Neural cell (in vitro differentiated cells): Measurements from ENCODE around the gene CENPS. TPM values are rescaled to one million over a fixed set of nuclear protein-coding genes. Genes with fewer than 3 reads are reported as not detected.

Experiments
- H2AFZ ChIP-seq: fragments of 200-600, 300-800 bp; sonication (generic), shearing (Covaris generic); 2 replicates; pipeline ENCODE4 v1.6.0; 2014; ENCODE audit warnings: low read depth, mild to moderate bottlenecking, antibody characterized with exemption, low read length, moderate library complexity
- H3F3A ChIP-seq: fragments of 200-600 bp; shearing (Covaris generic); 2 replicates; pipeline ENCODE4 v1.6.1; 2016; ENCODE audit warnings: mild to moderate bottlenecking, moderate library complexity, mixed read lengths, antibody characterized with exemption, low read length; ENCODE audit not compliant: insufficient read depth, poor library complexity, severe bottlenecking
- H3K27ac ChIP-seq: fragments of 200-600, 300-800 bp; sonication (generic), shearing (Covaris generic); 2 replicates; pipeline ENCODE4 v1.5.1; 2014; ENCODE audit warnings: mild to moderate bottlenecking, low read length, moderate library complexity
- H3K27me3 ChIP-seq: fragments of 300-800, 200-600 bp; sonication (generic), shearing (Covaris generic); 2 replicates; pipeline ENCODE4 v1.6.0; 2014; ENCODE audit warnings: mild to moderate bottlenecking, low read depth, low read length, moderate library complexity; ENCODE audit not compliant: insufficient read depth
- H3K36me3 ChIP-seq: fragments of 300-800, 200-600 bp; sonication (generic), shearing (Covaris generic); 2 replicates; pipeline ENCODE4 v1.5.1; 2014; ENCODE audit warnings: mild to moderate bottlenecking, antibody characterized with exemption, low read length, moderate library complexity; ENCODE audit not compliant: insufficient read depth
- H3K4me2 ChIP-seq: fragments of 300-800, 200-600 bp; sonication (generic), shearing (Covaris generic); 2 replicates; pipeline ENCODE4 v1.6.0; 2014; ENCODE audit warnings: mild to moderate bottlenecking, low read length
- H3K4me3 ChIP-seq: fragments of 300-800, 200-600 bp; sonication (generic), shearing (Covaris generic); 2 replicates; pipeline ENCODE4 v1.5.1; 2014; ENCODE audit warnings: mild to moderate bottlenecking, low read length, moderate library complexity
- H3K79me2 ChIP-seq: fragments of 200-600 bp; shearing (Covaris generic); replicated peaks from 2 replicates; pipeline ENCODE4 v1.6.0; 2014; ENCODE audit warnings: mild to moderate bottlenecking, low read length, moderate library complexity; ENCODE audit not compliant: insufficient read depth
- H3K9ac ChIP-seq: fragments of 300-800, 200-600 bp; sonication (generic), shearing (Covaris generic); 2 replicates; pipeline ENCODE4 v1.6.1; 2016; ENCODE audit warnings: mild to moderate bottlenecking, low read length, mixed read lengths
- H3K9me2 ChIP-seq: fragments of 200-600 bp; shearing (Covaris generic); 2 replicates; pipeline ENCODE4 v1.6.1; 2016; ENCODE audit warnings: mild to moderate bottlenecking, low read length, mixed read lengths; ENCODE audit not compliant: insufficient read depth
- H3K9me3 ChIP-seq: fragments of 200-600, 300-800 bp; sonication (generic), shearing (Covaris generic); 2 replicates; pipeline ENCODE4 v1.6.1; 2016; ENCODE audit warnings: mild to moderate bottlenecking, mixed run types, low read length, moderate library complexity, mixed read lengths
- H4K20me1 ChIP-seq: fragments of 200-600 bp; shearing (Covaris generic); 2 replicates; pipeline ENCODE4 v1.6.1; 2016; ENCODE audit warnings: mild to moderate bottlenecking, mixed run types; ENCODE audit not compliant: insufficient read depth
- CTCF ChIP-seq: fragments of 450-650 bp; IDR thresholded peaks from 2 replicates; pipeline ENCODE4 v1.5.1; 2014; ENCODE audit warnings: antibody characterized with exemption, mild to moderate bottlenecking, moderate library complexity; ENCODE audit not compliant: poor library complexity, severe bottlenecking
- EP300 ChIP-seq: fragments of 450-650 bp; conservative IDR thresholded peaks from 2 replicates; pipeline ENCODE4 v1.6.1; 2014; ENCODE audit warnings: antibody characterized with exemption, mild to moderate bottlenecking, moderate library complexity; ENCODE audit not compliant: poor library complexity, severe bottlenecking
- EZH2 ChIP-seq: fragments of 200-600, 300-800 bp; shearing (Covaris generic), sonication (generic); IDR thresholded peaks from 2 replicates; pipeline ENCODE4 v1.6.1; 2014; ENCODE audit warnings: antibody characterized with exemption, low read length, borderline replicate concordance, mild to moderate bottlenecking; ENCODE audit not compliant: insufficient read depth, poor library complexity, severe bottlenecking
- MXI1 ChIP-seq: fragments of 450-650 bp; conservative IDR thresholded peaks from 2 replicates; pipeline ENCODE4 v1.6.1; 2014; ENCODE audit warnings: antibody characterized with exemption, mild to moderate bottlenecking; ENCODE audit not compliant: poor library complexity, severe bottlenecking
- POLR2AphosphoS5 ChIP-seq: IDR thresholded peaks from 2 replicates; pipeline ENCODE4 v1.6.1; 2012
- RAD21 ChIP-seq: fragments of 450-650 bp; conservative IDR thresholded peaks from 2 replicates; pipeline ENCODE4 v1.6.1; 2014; ENCODE audit warnings: antibody characterized with exemption, mild to moderate bottlenecking, moderate library complexity
- REST ChIP-seq: IDR thresholded peaks from 2 replicates; pipeline ENCODE4 v1.6.1; 2012; ENCODE audit warnings: borderline replicate concordance
- SMC3 ChIP-seq: fragments of 450-650 bp; conservative IDR thresholded peaks from 2 replicates; pipeline ENCODE4 v1.6.1; 2014; ENCODE audit warnings: antibody characterized with exemption, mild to moderate bottlenecking, moderate library complexity; ENCODE audit not compliant: poor library complexity
- TAF1 ChIP-seq: IDR thresholded peaks from 2 replicates; pipeline ENCODE4 v1.6.1; 2012; ENCODE audit warnings: low read depth
- polyA plus RNA-seq: library from polyadenylated mRNA; depleted of rRNA; stranded (reverse); fragments of >200 nt; gene quantifications from 2 replicates; pipeline ENCODE4 v1.2.3, GENCODE V29; 2014

The CENPS gene
- polyA plus RNA-seq, 1 donor from 2014 or later, result 16.5 TPM

GRCh38 chr1:10440794-10441193 lies 10.6 kb downstream of the CENPS start:
- H4K20me1 ChIP-seq, result no peaks in the 10 kb centered on the region
- no peaks in the 10 kb centered on the region for H3K79me2 ChIP-seq
- H3F3A ChIP-seq, result no peaks in the 10 kb centered on the region
- no peaks in the 10 kb centered on the region for H3K9me2 ChIP-seq
- H3K9ac ChIP-seq, result no peak overlapping the region
- no peak overlapping the region for H2AFZ ChIP-seq
- H3K27ac ChIP-seq, result no peak overlapping the region
- no peaks in the 10 kb centered on the region for H3K9me3 ChIP-seq
- TF ChIP-seq CTCF (no peak), MXI1 (no peak), RAD21 (no peak), REST (no peak), EP300 (no peak), SMC3 (no peak), EZH2 (no peak), TAF1 (no peak), POLR2AphosphoS5 (no peak)
- H3K36me3 ChIP-seq, result no peaks in the 10 kb centered on the region
- H3K4me3 ChIP-seq, result no peak overlapping the region
- no peak overlapping the region for H3K4me2 ChIP-seq
- no peaks in the 10 kb centered on the region for H3K27me3 ChIP-seq

- Histone ChIP-seq H3K27me3 (no peaks in the 10 kb centered on the region), H3K9me2 (no peaks in the 10 kb centered on the region), H3K4me3 (no peak overlapping the region)
These were observed 14.0 kb downstream of the CENPS start for GRCh38 chr1:10444248-10444647.

More at GRCh38 chr1:10444248-10444647, 14.0 kb downstream of the CENPS start:
- Histone ChIP-seq H3K4me2 (no peak overlapping the region), H4K20me1 (no peaks in the 10 kb centered on the region), H3K36me3 (no peaks in the 10 kb centered on the region), H2AFZ (no peak overlapping the region), H3K27ac (no peak overlapping the region), H3K9me3 (no peaks in the 10 kb centered on the region), H3K79me2 (no peaks in the 10 kb centered on the region), H3K9ac (no peak overlapping the region), H3F3A (no peaks in the 10 kb centered on the region)
- TF ChIP-seq CTCF, result no peak
- TF ChIP-seq RAD21, result no peak
